Erythroblast (primary cell): ENCODE results near the gene CCL2.

ENCODE experiments used
- GATA1 ChIP-seq: IDR thresholded peaks from 2 replicates; pipeline ENCODE4 v1.6.1; 2011; ENCODE audit warnings: low read depth, mild to moderate bottlenecking, control low read depth, low read length, moderate library complexity
- POLR2A ChIP-seq: IDR thresholded peaks from 2 replicates; pipeline ENCODE4 v1.6.1; 2011; ENCODE audit warnings: mild to moderate bottlenecking, low read length

DNA sequence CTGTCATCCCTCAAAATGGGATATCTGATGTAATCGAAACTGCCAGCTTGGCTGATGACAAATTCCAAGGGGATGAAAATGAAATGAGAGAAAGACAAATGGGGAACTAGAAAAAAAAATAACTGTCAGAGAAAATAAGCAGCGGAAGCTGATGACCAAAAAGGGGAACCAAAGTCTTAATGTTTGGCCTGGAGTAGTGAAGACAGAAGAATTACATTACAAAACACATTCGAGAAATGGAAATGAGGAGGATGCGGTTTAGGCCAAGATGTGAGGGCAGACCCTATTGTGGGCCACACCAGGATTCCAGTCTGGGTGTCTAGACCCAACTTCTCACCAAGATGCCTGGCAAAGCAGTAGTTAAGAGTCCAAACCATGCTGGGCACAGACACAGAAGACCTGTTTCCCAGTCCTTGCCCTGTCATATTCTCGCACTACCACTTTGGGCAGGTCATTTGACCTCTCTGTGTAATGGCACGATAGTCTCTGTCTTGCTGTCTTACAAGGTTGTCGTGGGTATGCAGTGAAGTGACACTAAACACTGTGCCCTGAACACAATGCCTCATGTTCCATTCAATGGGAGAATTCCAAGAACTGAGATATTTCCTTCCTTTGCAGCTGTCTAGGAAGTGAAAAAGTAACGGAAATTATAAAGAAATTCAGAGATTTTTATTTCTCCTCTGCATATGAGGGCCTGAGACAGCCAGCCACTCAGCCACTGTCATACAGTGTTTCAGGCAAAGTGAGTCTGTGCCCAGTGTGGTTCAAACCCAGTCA, 12.3 kb upstream of the CCL2 start:
- no peak for TF ChIP-seq POLR2A
- no peak for TF ChIP-seq GATA1
